OCI-LY3 (cell line): ENCODE results near the gene ZNHIT6.

Source experiments
- H2AFZ ChIP-seq: fragments of 200-600, 300-600 bp; shearing (Covaris generic); 2 replicates; pipeline ENCODE4 v1.6.0; 2014; ENCODE audit warnings: antibody characterized with exemption, low read depth, low read length
- H3K27ac ChIP-seq: fragments of 200-600, 300-600 bp; sonication (generic); 2 replicates; pipeline ENCODE4 v1.5.1; 2014; ENCODE audit warnings: mild to moderate bottlenecking, low read length, moderate library complexity, mixed read lengths
- H3K27me3 ChIP-seq: fragments of 200-600, 300-600 bp; sonication (generic); 2 replicates; pipeline ENCODE4 v1.6.1; 2014; ENCODE audit warnings: low read depth, low read length, mixed read lengths
- H3K36me3 ChIP-seq: fragments of 200-600, 300-600 bp; sonication (generic); replicated peaks from 2 replicates; pipeline ENCODE3; 2014; ENCODE audit warnings: low read depth, low read length, mixed read lengths
- H3K4me1 ChIP-seq: fragments of 300-600, 200-600 bp; sonication (generic); 2 replicates; pipeline ENCODE4 v1.6.1; 2014; ENCODE audit warnings: low read length, mixed read lengths
- H3K4me2 ChIP-seq: fragments of 200-600, 300-600 bp; sonication (generic); 2 replicates; pipeline ENCODE4 v1.6.1; 2014; ENCODE audit warnings: low read length, mixed read lengths
- H3K4me3 ChIP-seq: fragments of 300-600, 200-600 bp; sonication (generic); 2 replicates; pipeline ENCODE4 v1.5.1; 2014; ENCODE audit warnings: antibody characterized with exemption, mild to moderate bottlenecking, low read length, moderate library complexity
- H3K79me2 ChIP-seq: fragments of 300-600, 200-600 bp; shearing (Covaris generic); 2 replicates; pipeline ENCODE4 v1.6.1; 2014; ENCODE audit warnings: mild to moderate bottlenecking, low read length, mixed read lengths
- H3K9ac ChIP-seq: fragments of 300-600, 200-600 bp; shearing (Covaris generic); 2 replicates; pipeline ENCODE4 v1.6.0; 2014; ENCODE audit warnings: mild to moderate bottlenecking, low read length, moderate library complexity
- H3K9me3 ChIP-seq: fragments of 200-600, 300-600 bp; shearing (Covaris generic); 2 replicates; pipeline ENCODE4 v1.6.1; 2014; ENCODE audit warnings: low read length, mixed read lengths; ENCODE audit not compliant: insufficient read depth
- H4K20me1 ChIP-seq: fragments of 200-600, 300-600 bp; sonication (generic); 2 replicates; pipeline ENCODE4 v1.6.1; 2016; ENCODE audit warnings: low read length, mixed read lengths; ENCODE audit not compliant: insufficient read depth
- CTCF ChIP-seq: fragments of 200-600, 300-600 bp; sonication (generic); IDR thresholded peaks from 2 replicates; pipeline ENCODE4 v1.5.1; 2014; ENCODE audit warnings: antibody characterized with exemption, low read length, low read depth
- EZH2phosphoT487 ChIP-seq: fragments of 200-600 bp; shearing (Covaris generic); IDR thresholded peaks from 2 replicates; pipeline ENCODE4 v1.6.1; 2018; ENCODE audit warnings: antibody characterized with exemption, mixed run types, low read depth

The ZNHIT6 gene

GRCh38 chr1:85697895-85698294 lies 10.3 kb downstream of the ZNHIT6 start:
- H3K4me3 ChIP-seq, result no peak overlapping the region
- H3K27ac ChIP-seq, result no peak overlapping the region
- H3K9ac ChIP-seq, result no peak overlapping the region
- no peaks in the 10 kb centered on the region for H3K27me3 ChIP-seq
- peaks cover 7% of the 10 kb centered on the region for H3K36me3 ChIP-seq
- no peak for TF ChIP-seq EZH2phosphoT487
- no peak for TF ChIP-seq CTCF
- H2AFZ ChIP-seq, result no peak overlapping the region
- H3K4me1 ChIP-seq, result no peaks in the 10 kb centered on the region
- peaks cover 13% of the 10 kb centered on the region for H3K79me2 ChIP-seq
- no peaks in the 10 kb centered on the region for H4K20me1 ChIP-seq
- no peaks in the 10 kb centered on the region for H3K9me3 ChIP-seq
- H3K4me2 ChIP-seq, result no peak overlapping the region

DNA sequence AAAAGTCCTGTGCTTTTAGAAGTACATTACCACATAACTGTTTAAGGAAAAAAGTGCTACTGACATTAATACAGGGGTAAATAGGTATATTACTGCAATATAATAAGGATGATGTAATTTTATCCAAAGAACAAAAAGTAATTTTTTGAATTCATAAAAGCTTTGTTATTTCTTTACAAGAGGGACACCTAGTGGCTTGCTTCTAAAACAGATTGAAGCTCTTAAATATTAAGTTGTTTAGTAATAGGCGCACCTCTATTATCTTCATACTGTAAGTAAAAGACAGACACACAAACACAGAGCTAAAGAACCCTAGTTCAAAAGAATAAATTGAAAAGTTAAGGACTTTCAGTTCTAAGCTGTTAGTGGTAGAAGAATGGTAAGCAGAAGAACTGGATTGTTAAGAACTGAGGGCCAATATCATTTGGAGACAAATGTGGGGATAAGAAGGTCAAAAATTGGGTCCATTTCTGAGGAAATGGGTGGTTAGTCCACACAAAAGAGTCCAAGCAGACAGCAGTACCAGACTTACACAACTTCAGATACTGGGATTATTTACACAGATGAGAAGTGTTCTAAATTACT lies 15.4 kb downstream of the ZNHIT6 start:
- Histone ChIP-seq H3K27ac (no peak overlapping the region), H3K4me3 (no peak overlapping the region), H3K27me3 (no peaks in the 10 kb centered on the region), H4K20me1 (no peaks in the 10 kb centered on the region), H3K9ac (no peak overlapping the region), H3K36me3 (no peaks in the 10 kb centered on the region), H3K9me3 (no peaks in the 10 kb centered on the region), H3K4me2 (no peak overlapping the region), H3K4me1 (no peaks in the 10 kb centered on the region), H2AFZ (no peak overlapping the region), H3K79me2 (peaks cover 7% of the 10 kb centered on the region; the same call in 1 of the 2 replicates)
- no peak for TF ChIP-seq EZH2phosphoT487
- TF ChIP-seq CTCF, result peak; percentile 40

DNA sequence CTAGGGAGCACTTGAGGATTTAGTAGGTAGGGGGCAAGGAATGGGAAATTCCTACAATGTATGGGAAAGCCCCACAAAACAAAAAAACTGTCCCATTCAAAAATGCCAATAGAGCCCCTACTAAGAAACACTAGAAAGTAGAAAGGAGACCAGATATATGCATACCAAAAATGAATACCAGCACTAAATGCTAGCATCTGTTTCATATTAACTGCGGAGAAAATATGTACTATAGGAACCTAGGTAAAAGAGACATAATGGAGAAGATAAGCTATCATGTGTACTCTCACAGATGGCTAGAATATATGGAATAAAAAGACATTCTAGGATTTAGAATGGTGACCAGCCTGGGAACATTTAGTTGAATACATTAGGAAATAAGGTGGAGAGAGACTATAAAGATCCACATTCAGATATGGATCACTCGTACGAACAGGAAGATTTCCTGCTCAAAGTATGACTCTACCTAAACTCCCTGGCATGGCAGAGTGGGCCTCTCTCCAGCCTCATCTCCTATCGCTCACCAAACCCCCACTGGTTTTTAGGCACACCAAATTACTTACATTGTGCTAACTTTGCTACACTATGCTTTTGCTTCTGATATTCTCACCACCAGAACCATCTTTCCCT lies 18.3 kb downstream of the ZNHIT6 start:
- Histone ChIP-seq H3K79me2 (0 out of 2 replicates have a peak, but pooled peaks cover 6% of the 10 kb centered on the region), H3K4me2 (no peak overlapping the region), H3K4me1 (no peaks in the 10 kb centered on the region), H3K9me3 (no peaks in the 10 kb centered on the region), H3K4me3 (no peak overlapping the region), H2AFZ (no peak overlapping the region), H3K36me3 (no peaks in the 10 kb centered on the region), H4K20me1 (no peaks in the 10 kb centered on the region), H3K27ac (no peak overlapping the region), H3K27me3 (no peaks in the 10 kb centered on the region), H3K9ac (no peak overlapping the region)
- no peak for TF ChIP-seq EZH2phosphoT487
- no peak for TF ChIP-seq CTCF

- TF ChIP-seq CTCF (no peak), EZH2phosphoT487 (no peak)
- H4K20me1 ChIP-seq, result no peaks in the 10 kb centered on the region
Measured at GRCh38 chr1:85683292-85684025, 24.8 kb downstream of the ZNHIT6 start.

More at GRCh38 chr1:85683292-85684025, 24.8 kb downstream of the ZNHIT6 start:
- Histone ChIP-seq H3K27me3 (no peaks in the 10 kb centered on the region), H3K79me2 (0 out of 2 replicates have a peak, but pooled peaks cover 7% of the 10 kb centered on the region), H3K36me3 (no peaks in the 10 kb centered on the region), H2AFZ (no peak overlapping the region), H3K9me3 (no peaks in the 10 kb centered on the region), H3K4me2 (no peak overlapping the region), H3K4me1 (no peaks in the 10 kb centered on the region), H3K27ac (no peak overlapping the region), H3K4me3 (no peak overlapping the region), H3K9ac (no peak overlapping the region)
